Loucy (cell line): ENCODE data around the gene IFI44.

Source experiments
- H2AFZ ChIP-seq: fragments of 200-600 bp; sonication (generic); 2 replicates; pipeline ENCODE4 v1.6.0; 2016; ENCODE audit warnings: antibody characterized with exemption, mild to moderate bottlenecking, low read length, moderate library complexity
- H3F3A ChIP-seq: fragments of 200-600 bp; 2 replicates; pipeline ENCODE4 v1.6.0; 2016; ENCODE audit warnings: antibody characterized with exemption, low read depth, mild to moderate bottlenecking
- H3K27me3 ChIP-seq: fragments of 200-600 bp; sonication (generic); 2 replicates; pipeline ENCODE4 v1.6.1; 2014; ENCODE audit warnings: low read length, mild to moderate bottlenecking; ENCODE audit not compliant: insufficient read depth, poor library complexity, severe bottlenecking
- H3K36me3 ChIP-seq: fragments of 200-600 bp; sonication (generic); 2 replicates; pipeline ENCODE4 v1.6.1; 2016; ENCODE audit warnings: low read length; ENCODE audit not compliant: insufficient read depth
- H3K4me1 ChIP-seq: fragments of 200-600 bp; sonication (generic); 2 replicates; pipeline ENCODE4 v1.5.1; 2014; ENCODE audit warnings: low read length, mild to moderate bottlenecking; ENCODE audit not compliant: insufficient read depth, poor library complexity, severe bottlenecking
- H3K4me2 ChIP-seq: fragments of 200-600 bp; sonication (generic); 2 replicates; pipeline ENCODE4 v1.6.0; 2014; ENCODE audit warnings: antibody characterized with exemption, low read length, low read depth, mild to moderate bottlenecking; ENCODE audit not compliant: poor library complexity, severe bottlenecking
- H3K4me3 ChIP-seq: fragments of 200-600 bp; sonication (generic); 2 replicates; pipeline ENCODE4 v1.5.1; 2014; ENCODE audit warnings: low read length, mild to moderate bottlenecking, mixed read lengths; ENCODE audit not compliant: poor library complexity, severe bottlenecking
- H3K79me2 ChIP-seq: fragments of 200-600 bp; sonication (generic); 2 replicates; pipeline ENCODE4 v1.6.1; 2014; ENCODE audit warnings: low read length; ENCODE audit not compliant: insufficient read depth
- H3K9ac ChIP-seq: fragments of 200-600 bp; sonication (generic); 2 replicates; pipeline ENCODE4 v1.6.0; 2014; ENCODE audit warnings: mild to moderate bottlenecking, low read depth, low read length, moderate library complexity; ENCODE audit not compliant: poor library complexity, severe bottlenecking
- H3K9me2 ChIP-seq: fragments of 200-600 bp; sonication (generic); replicated peaks from 2 replicates; pipeline ENCODE4 v1.6.1; 2016; ENCODE audit warnings: low read depth, low read length, mixed read lengths
- H3K9me3 ChIP-seq: fragments of 200-600 bp; sonication (generic); 2 replicates; pipeline ENCODE4 v1.6.1; 2014; ENCODE audit warnings: mild to moderate bottlenecking, antibody characterized with exemption, low read length, low read depth; ENCODE audit not compliant: insufficient read depth
- H4K20me1 ChIP-seq: fragments of 200-600 bp; sonication (generic); 2 replicates; pipeline ENCODE4 v1.6.0; 2014; ENCODE audit warnings: antibody characterized with exemption, low read length, mild to moderate bottlenecking; ENCODE audit not compliant: insufficient read depth, poor library complexity, severe bottlenecking
- CTCF ChIP-seq: fragments of 200-600 bp; sonication (generic); conservative IDR thresholded peaks from 2 replicates; pipeline ENCODE4 v1.5.1; 2014; ENCODE audit warnings: mild to moderate bottlenecking, antibody characterized with exemption, low read length
- EZH2phosphoT487 ChIP-seq: fragments of 200-600 bp; IDR thresholded peaks from 2 replicates; pipeline ENCODE4 v1.6.1; 2018; ENCODE audit warnings: antibody characterized with exemption, mild to moderate bottlenecking, moderate library complexity, borderline replicate concordance

The IFI44 gene

GRCh38 chr1:78658901-78659300 lies 9.3 kb downstream of the IFI44 start:
- Histone ChIP-seq H2AFZ (no peak overlapping the region), H3K9ac (no peak overlapping the region), H3K27me3 (no peaks in the 10 kb centered on the region), H3K4me1 (peaks cover 2% of the 10 kb centered on the region), H3K4me3 (no peak overlapping the region), H3K9me3 (no peaks in the 10 kb centered on the region), H3K9me2 (no peaks in the 10 kb centered on the region), H4K20me1 (no peaks in the 10 kb centered on the region), H3K4me2 (no peak overlapping the region), H3F3A (no peaks in the 10 kb centered on the region), H3K36me3 (peaks cover 4% of the 10 kb centered on the region; the same call in 1 of the 2 replicates), H3K79me2 (peaks cover under 1% of the 10 kb centered on the region; the same call in 1 of the 2 replicates)
- no peak for TF ChIP-seq CTCF
- TF ChIP-seq EZH2phosphoT487: no peak

GRCh38 chr1:78663923-78664322 lies 14.3 kb downstream of the IFI44 start:
- Histone ChIP-seq H3K9me2 (no peaks in the 10 kb centered on the region), H3K27me3 (no peaks in the 10 kb centered on the region), H3K4me3 (no peak overlapping the region), H3K36me3 (peaks cover 4% of the 10 kb centered on the region; the same call in 1 of the 2 replicates), H3K4me2 (no peak overlapping the region), H2AFZ (no peak overlapping the region), H3F3A (no peaks in the 10 kb centered on the region), H3K9me3 (no peaks in the 10 kb centered on the region), H3K9ac (no peak overlapping the region), H3K4me1 (no peaks in the 10 kb centered on the region), H3K79me2 (no peaks in the 10 kb centered on the region), H4K20me1 (no peaks in the 10 kb centered on the region)
- TF ChIP-seq EZH2phosphoT487 (no peak), CTCF (no peak)

GRCh38 chr1:78664763-78665162 lies 15.1 kb downstream of the IFI44 start:
- Histone ChIP-seq H3K4me1 (no peaks in the 10 kb centered on the region), H3K4me2 (no peak overlapping the region), H3K9me2 (no peaks in the 10 kb centered on the region), H3K9me3 (no peaks in the 10 kb centered on the region), H3K9ac (no peak overlapping the region), H2AFZ (no peak overlapping the region), H3K4me3 (no peak overlapping the region), H4K20me1 (no peaks in the 10 kb centered on the region), H3K36me3 (peaks cover 4% of the 10 kb centered on the region; the same call in 1 of the 2 replicates), H3K27me3 (no peaks in the 10 kb centered on the region), H3F3A (no peaks in the 10 kb centered on the region), H3K79me2 (no peaks in the 10 kb centered on the region)
- no peak for TF ChIP-seq CTCF
- TF ChIP-seq EZH2phosphoT487: no peak
